GM12878 (cell line): ENCODE results near the gene PINK1.

Experiments used
- HDAC2 ChIP-seq: fragments of 200-600 bp; sonication (generic); IDR thresholded peaks from 2 replicates; pipeline ENCODE4 v1.6.1; 2017
- TF ChIP-seq, protein P1 (sequence below), 3 experiments: IDR thresholded peaks in 2 of 3; conservative IDR thresholded peaks in 1 of 3; 2 replicates each; pipeline ENCODE4 v1.5.1; 2011; ENCODE audit warnings: low read depth in 3 of 3, low read length in 3 of 3, mild to moderate bottlenecking in 3 of 3, control low read depth in 2 of 3, moderate library complexity in 2 of 3, inconsistent platforms in 1 of 3, mixed read lengths in 1 of 3; ENCODE audit not compliant: control insufficient read depth in 2 of 3, insufficient read depth in 1 of 3; ENCODE audit errors: extremely low read depth in 1 of 3
- TF ChIP-seq, protein P2 (sequence below): fragments of 450-650 bp; conservative IDR thresholded peaks from 2 replicates; pipeline ENCODE4 v1.6.1; 2017; ENCODE audit warnings: mild to moderate bottlenecking, moderate library complexity

DNA sequence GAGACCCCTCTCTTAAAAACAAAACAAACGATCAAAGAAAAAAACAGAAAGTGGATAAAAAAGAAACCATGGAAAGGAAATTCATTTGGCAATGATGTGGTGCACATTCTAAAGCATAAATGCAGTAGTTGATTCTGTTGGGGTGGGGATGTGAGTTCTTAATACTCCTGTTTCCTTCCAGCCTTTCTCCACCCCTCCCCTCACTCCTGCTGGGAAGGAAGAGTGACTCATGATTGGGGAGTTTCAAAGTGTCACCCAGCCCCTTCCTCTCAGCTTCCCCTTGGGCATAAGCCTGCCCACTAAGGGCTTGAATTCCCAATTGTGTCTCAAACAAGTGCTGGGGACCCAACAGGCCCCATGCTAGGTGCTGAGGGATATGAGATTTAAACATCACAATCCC lies 6.7 kb upstream of the PINK1 start:
- TF ChIP-seq HDAC2 = no peak
- TF ChIP-seq, protein P1, sequence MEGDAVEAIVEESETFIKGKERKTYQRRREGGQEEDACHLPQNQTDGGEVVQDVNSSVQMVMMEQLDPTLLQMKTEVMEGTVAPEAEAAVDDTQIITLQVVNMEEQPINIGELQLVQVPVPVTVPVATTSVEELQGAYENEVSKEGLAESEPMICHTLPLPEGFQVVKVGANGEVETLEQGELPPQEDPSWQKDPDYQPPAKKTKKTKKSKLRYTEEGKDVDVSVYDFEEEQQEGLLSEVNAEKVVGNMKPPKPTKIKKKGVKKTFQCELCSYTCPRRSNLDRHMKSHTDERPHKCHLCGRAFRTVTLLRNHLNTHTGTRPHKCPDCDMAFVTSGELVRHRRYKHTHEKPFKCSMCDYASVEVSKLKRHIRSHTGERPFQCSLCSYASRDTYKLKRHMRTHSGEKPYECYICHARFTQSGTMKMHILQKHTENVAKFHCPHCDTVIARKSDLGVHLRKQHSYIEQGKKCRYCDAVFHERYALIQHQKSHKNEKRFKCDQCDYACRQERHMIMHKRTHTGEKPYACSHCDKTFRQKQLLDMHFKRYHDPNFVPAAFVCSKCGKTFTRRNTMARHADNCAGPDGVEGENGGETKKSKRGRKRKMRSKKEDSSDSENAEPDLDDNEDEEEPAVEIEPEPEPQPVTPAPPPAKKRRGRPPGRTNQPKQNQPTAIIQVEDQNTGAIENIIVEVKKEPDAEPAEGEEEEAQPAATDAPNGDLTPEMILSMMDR (IDR thresholded peaks at IDR 0.05 in 2 of 3, conservative IDR thresholded peaks at IDR 0.05 in 1 of 3; ENCODE audit: control insufficient read depth in 2 of 3, extremely low read depth in 1 of 3, insufficient read depth in 1 of 3, low read depth in 3 of 3, low read length in 3 of 3) = no peak
- TF ChIP-seq, protein P2, sequence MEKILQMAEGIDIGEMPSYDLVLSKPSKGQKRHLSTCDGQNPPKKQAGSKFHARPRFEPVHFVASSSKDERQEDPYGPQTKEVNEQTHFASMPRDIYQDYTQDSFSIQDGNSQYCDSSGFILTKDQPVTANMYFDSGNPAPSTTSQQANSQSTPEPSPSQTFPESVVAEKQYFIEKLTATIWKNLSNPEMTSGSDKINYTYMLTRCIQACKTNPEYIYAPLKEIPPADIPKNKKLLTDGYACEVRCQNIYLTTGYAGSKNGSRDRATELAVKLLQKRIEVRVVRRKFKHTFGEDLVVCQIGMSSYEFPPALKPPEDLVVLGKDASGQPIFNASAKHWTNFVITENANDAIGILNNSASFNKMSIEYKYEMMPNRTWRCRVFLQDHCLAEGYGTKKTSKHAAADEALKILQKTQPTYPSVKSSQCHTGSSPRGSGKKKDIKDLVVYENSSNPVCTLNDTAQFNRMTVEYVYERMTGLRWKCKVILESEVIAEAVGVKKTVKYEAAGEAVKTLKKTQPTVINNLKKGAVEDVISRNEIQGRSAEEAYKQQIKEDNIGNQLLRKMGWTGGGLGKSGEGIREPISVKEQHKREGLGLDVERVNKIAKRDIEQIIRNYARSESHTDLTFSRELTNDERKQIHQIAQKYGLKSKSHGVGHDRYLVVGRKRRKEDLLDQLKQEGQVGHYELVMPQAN = no peak
